NCI-H2227 (cell line): ENCODE measurements around the gene NBEA.

Source experiments
- DNase-seq: peaks from one replicate; lab custom pipeline; 2025; ENCODE audit not compliant: unreplicated experiment; lab: John Stamatoyannopoulos, UW

The NBEA gene

GRCh38 chr13:35164324-35164932 is 222.4 kb downstream of the NBEA start:
- peak; percentile 57 for DNase-seq

- no peak for DNase-seq
Measured at GRCh38 chr13:35165205-35165604, 223.1 kb downstream of the NBEA start.

DNA sequence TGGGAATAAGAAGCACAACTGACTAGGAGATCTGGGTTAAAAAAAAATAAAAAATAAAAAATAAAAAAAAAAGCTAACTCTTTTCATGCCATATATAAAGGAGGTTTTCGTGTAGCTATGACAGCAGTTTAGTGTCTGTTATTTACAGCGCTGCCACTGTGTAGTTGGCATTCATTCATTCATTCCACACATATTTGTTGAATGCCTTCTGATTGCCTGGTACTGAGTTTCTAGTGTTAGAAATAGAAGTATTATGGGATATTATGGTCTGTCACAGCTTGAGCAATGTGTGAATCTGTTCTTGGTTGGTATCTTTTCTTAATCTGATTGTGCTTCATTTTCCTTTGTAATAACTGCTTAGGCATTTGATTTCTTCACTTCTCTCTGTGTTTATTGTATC is 237.4 kb downstream of the NBEA start:
- no peak for DNase-seq

DNA sequence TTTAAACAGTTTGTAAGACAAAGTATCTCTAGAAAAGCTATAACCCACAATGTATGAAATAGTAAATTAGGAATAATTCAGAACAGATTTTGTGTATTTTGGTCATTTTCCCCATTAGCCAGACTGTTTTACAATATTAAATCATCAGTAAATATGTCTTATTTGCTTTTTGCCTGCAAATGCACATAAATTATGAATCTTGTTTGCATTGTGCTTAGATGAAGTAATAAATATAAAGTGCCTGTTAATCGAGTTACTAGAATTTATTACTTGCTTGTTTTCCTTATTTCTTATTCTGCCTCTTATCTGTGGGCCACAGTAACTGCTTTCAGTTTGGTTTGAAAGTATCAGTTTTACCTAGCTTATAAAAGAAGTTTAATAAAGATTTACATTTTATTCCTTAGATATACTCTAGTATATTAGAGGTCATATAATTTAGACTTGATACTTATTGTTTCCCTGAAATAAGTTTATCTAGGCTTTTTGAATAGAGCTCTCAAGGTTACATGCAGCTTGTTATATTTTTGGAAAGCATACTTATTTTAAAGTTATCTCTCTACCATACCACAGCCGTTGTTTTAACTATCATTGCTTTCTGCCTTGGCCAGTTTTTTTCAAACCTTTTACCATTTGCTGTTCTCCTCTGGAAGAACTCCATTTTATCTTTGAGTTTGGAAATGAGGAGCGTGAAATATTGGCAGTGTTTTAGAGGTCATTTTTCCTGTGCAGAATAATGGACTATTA is 238.0 kb downstream of the NBEA start:
- no peak for DNase-seq

- DNase-seq: no peak
Measured at GRCh38 chr13:35190241-35190640, 248.2 kb downstream of the NBEA start.

DNA sequence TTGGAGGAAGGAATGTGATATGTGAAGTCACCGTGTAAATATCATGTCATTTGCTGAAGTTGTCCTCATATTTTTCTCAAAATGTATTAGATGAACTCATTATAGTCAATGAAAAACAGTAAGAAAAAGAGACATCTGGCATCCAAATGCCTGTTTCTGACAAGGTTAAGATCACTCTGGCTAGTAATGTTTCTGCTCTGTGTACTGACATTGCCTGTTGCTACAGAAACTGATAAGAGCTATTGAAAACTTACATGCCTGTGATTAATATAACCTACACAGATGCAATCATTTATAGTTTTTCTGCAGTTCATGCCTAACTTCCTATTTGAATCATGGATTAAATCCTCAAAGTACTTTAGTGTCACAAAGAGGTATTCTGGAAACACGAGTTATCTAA is 249.8 kb downstream of the NBEA start:
- no peak for DNase-seq

- no peak for DNase-seq
Measured at GRCh38 chr13:35198613-35199200, 256.6 kb downstream of the NBEA start.

DNA sequence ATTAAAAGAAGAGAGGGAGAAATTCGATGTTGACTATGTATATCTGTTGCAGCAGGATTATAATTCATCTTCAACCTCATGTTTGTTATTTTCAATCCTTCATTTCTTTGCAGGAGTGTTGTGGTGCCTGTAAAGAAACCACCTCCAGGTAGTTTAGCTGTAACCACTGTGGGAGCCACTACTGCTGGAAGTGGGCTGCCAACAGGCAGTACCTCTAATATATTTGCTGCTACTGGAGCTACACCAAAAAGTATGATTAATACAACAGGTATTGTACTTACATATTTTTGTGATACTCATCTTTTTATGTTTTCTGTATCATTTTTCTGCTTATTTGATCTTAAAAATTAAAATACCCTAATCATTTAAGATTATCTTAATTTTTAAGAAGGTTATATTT is 266.5 kb downstream of the NBEA start:
- no peak for DNase-seq

- DNase-seq: no peak
Measured at GRCh38 chr13:35210261-35210660, 268.2 kb downstream of the NBEA start.

DNA sequence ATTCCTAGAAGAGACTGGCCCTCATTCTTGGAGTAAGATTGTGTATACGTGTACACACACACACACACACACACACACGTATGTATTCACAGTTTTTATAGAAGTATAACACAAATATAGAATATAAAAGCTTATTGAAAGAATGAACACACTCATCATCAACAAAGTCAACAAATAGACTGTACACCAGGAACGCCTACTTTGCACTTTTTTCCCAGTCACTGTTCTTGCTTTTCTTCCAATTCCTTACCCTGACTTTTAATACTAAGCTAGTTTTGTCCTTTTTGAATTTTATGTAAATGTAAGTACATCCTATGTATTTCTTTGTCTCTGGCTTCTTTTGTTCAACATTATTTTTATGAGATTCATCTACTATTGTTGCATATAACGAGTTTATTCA is 269.9 kb downstream of the NBEA start:
- no peak for DNase-seq

- no peak for DNase-seq
Measured at GRCh38 chr13:35213911-35214310, 271.8 kb downstream of the NBEA start.

GRCh38 chr13:35216131-35216530 is 274.1 kb downstream of the NBEA start:
- DNase-seq: no peak

DNA sequence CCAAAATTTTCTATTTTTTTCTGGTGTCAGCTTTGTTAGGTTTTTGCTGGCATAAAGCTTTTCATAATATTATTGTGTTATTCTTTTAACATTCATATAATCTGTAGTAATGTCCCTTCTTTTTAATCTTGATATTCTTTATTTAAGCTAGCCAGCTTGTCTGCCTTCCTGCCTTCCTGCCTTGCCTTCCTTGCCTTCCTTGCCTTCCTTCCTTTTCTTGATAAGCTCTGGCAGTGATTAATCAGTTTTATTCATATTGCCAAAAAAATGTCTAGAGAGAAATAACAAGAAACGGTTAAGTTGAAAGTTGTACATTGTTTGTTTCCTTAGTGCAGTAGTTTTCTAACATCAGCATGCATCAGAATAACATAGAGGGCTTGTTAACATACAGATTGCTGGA is 277.0 kb downstream of the NBEA start:
- DNase-seq: no peak

DNA sequence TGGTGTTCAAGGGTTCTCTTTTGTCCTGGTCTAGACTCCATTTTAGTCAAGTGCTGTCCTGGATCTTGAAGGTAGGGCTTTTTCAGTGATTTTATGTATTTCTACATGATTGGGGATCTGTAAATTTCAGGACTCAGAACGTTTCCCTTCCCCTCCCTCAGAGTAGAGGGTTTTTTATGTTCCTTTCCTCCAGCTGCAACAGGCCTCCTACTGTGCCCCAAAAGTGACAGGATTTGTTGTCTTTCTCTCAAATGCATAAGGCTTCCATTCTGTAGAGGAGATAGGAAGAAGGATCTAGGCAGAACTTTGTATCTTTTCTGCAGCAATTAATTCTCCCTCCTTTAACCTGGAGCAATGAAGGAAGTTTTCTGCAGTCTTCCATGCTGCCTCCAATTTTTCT is 283.1 kb downstream of the NBEA start:
- no peak for DNase-seq

DNA sequence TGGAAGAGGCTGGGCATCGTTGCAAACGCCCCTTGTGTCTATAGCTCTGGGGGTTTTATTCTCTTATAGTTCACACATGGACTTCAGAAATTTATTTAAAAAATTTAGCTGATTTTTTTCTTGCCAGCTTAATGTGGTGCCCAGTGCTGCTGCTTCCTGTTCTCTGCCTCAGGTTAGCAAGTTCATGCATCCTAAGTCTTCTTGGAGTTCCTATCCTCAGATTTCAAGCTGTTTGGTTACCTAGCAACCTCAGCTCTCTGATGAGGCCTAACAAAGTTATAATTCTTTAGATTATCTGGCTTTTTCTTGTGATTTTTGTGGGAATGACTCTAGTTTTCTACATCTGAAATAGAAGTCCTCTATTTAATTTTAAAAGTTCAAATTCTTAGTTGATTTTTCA is 283.5 kb downstream of the NBEA start:
- DNase-seq: no peak

- no peak for DNase-seq
Measured at GRCh38 chr13:35228536-35228935, 286.5 kb downstream of the NBEA start.

DNA sequence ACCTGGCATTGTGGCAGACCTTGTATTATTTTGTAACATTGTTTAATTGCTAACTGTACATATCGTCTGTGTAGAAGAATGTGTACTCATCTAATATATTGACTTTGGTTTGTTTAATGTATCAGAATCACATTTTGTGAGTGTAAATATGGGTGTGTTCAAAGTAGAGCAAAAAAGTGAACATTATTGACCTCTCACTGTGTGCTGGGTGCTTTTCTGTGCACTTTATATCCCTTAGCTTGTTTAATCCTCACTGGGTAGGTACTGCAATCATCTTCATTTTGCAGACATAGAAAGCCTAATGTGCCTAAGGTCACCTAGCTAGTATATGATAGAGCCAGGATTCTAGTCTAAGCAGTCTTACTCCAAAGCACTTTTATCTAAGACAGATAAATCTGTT is 289.4 kb downstream of the NBEA start:
- DNase-seq: no peak

- DNase-seq: no peak
Measured at GRCh38 chr13:35238274-35238673, 296.2 kb downstream of the NBEA start.

DNA sequence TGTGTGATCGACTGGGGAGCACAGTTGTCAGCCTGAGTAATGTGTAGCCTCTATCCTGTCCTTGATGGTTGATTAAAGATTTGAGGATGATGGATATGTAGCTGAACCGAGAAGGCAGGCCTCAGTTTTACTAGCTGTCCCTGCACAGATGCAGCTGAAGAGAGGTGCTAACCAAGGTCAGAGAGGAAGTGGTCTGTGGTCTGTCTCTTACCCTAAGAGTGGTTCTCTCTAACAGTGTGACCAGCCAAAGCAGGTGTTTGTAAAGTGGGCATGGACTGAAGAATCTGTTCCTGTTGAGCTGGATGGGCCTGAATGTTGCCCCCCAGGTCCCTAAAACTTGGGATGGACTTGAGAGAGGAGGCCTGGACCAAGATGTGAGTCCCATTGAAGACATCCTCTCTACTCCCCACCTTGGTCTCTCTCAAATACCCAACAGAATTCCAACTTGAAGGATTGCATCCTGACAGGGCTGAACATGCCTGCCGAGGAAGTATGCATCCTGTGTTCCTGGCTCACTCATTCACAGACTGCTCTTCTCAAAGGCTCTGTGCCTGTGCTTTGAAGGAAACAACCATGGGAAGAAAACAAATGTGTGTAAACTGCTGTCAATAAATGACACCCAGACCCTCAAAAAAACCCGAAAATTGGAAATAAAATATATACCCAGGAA is 310.6 kb downstream of the NBEA start:
- DNase-seq: no peak

- no peak for DNase-seq
Measured at GRCh38 chr13:35255241-35255640, 313.2 kb downstream of the NBEA start.

DNA sequence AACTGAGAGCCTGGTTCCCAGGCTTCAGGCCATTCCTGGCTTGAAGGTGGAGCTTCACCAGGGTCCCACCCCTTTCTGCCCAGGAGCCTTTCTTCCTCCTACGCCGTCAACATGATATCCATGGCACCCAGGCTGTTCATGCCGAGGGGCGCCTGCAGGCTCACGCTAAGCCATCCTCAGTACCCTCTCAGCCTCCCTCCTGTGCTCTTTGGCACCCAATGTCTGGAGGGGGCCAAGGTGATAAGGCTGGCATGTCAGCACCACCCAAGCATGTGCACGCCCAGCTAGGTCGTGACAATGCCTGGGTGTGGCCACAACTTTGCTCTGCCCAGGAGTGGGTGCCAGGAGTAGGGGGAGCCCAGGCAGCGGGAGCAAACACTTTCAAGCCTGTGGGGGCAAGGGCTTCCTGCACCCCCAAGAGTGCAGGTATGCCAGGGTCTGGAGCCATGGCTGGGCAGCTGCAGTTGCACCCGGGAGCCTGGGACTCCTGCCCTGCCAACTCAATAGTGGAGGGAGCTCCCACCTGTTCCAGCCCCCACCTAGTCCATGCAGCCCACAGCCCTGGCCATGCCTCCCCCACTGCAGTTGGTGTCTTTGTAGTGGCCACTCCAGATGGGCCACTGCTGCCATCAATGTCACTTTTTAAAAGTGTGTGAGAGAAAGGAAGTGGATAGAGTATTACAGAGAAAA is 314.5 kb downstream of the NBEA start:
- no peak for DNase-seq
